NB4 (cell line): Measurements from ENCODE around the gene NEUROD4.

Source experiments
- DNase-seq: peaks from one replicate; pipeline ENCODE4 v3.0.0; 2010; ENCODE audit warnings: low read depth
- H3K4me3 ChIP-seq: one replicate; pipeline ENCODE4 v1.5.1; 2011; ENCODE audit warnings: mild to moderate bottlenecking, low read depth, low read length, moderate library complexity
- CTCF ChIP-seq: IDR thresholded peaks from one replicate; pipeline ENCODE4 v1.5.1; 2012; ENCODE audit warnings: low read depth, low read length
- MAX ChIP-seq: IDR thresholded peaks from 2 replicates; pipeline ENCODE4 v1.6.1; 2011; ENCODE audit warnings: low read depth, low read length
- MYC ChIP-seq: IDR thresholded peaks from 2 replicates; pipeline ENCODE4 v1.6.1; 2011; ENCODE audit warnings: low read depth, low read length
- POLR2A ChIP-seq: IDR thresholded peaks from 2 replicates; pipeline ENCODE4 v1.6.1; 2011; ENCODE audit warnings: mild to moderate bottlenecking; ENCODE audit not compliant: insufficient read length; ENCODE audit errors: extremely low read depth

NEUROD4 gene

GRCh38 chr12:55067701-55068100, 47.9 kb downstream of the NEUROD4 start:
- TF ChIP-seq MAX, result no peak
- no peak for TF ChIP-seq POLR2A
- no peak for TF ChIP-seq MYC
- no peak for TF ChIP-seq CTCF
- H3K4me3 ChIP-seq, result no peak overlapping the region
- no peak for DNase-seq

GRCh38 chr12:55068416-55069010, 48.7 kb downstream of the NEUROD4 start:
- DNase-seq, result peak; percentile 75
- TF ChIP-seq MAX, result no peak
- peak; percentile 91 for TF ChIP-seq CTCF
- no peak overlapping the region for H3K4me3 ChIP-seq

- DNase-seq, result peak; percentile 65
- TF ChIP-seq CTCF (peak; percentile 73), MAX (no peak)
- no peak overlapping the region for H3K4me3 ChIP-seq
Observed at GRCh38 chr12:55072083-55072482, 52.3 kb downstream of the NEUROD4 start.

GRCh38 chr12:55073043-55074022, 53.6 kb downstream of the NEUROD4 start:
- no peak overlapping the region for H3K4me3 ChIP-seq
- peak; percentile 83 for DNase-seq
- peak; percentile 31; the same call in 1 of the 2 replicates for TF ChIP-seq MYC
- peak; percentile 79 for TF ChIP-seq CTCF
- TF ChIP-seq POLR2A, result no peak

- DNase-seq, result no peak
- no peak for TF ChIP-seq MAX
- no peak for TF ChIP-seq POLR2A
- no peak for TF ChIP-seq MYC
- TF ChIP-seq CTCF, result no peak
- no peak overlapping the region for H3K4me3 ChIP-seq
Observed at GRCh38 chr12:55074806-55075205, 55.0 kb downstream of the NEUROD4 start.
